GM13976 (cell line): ENCODE measurements around the gene CDH12.

Experiments
- DNase-seq: peaks from one replicate; pipeline ENCODE4 v3.0.0; 2012; ENCODE audit warnings: low spot score
- in situ Hi-C: fragments of 300-500 bp; cut with MboI; formaldehyde crosslinking; loops from one replicate; pipeline ENCODE4 v1.12.0; 2022; ENCODE audit warnings: low sequenced_read_pairs, mixed read lengths, inconsistent platforms; ENCODE audit not compliant: unreplicated experiment
- TF ChIP-seq, protein P1 (sequence below): IDR thresholded peaks from 2 replicates; pipeline ENCODE4 v1.5.1; 2012; ENCODE audit warnings: borderline replicate concordance, mild to moderate bottlenecking; ENCODE audit not compliant: insufficient read depth; ENCODE audit errors: extremely low read depth, missing control alignments, control extremely low read depth

CDH12 gene

DNA sequence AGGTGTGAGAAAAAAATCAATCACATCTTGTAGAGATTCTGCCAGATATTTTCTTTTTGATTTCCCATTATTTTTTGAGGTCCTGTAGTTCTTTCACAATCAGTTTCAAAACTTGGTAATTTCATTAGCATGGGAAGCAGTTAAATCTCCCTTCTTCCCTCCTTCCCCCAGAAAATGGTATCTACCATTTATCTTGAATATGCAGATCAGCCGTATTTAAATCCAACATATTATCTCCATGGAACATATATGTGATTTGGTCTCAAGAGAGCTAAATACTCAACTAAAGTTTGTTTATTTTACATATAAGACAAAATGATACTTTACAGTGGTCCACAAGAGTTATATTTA, 1034.8 kb downstream of the CDH12 start:
- in situ Hi-C loops, result no loop called here

DNA sequence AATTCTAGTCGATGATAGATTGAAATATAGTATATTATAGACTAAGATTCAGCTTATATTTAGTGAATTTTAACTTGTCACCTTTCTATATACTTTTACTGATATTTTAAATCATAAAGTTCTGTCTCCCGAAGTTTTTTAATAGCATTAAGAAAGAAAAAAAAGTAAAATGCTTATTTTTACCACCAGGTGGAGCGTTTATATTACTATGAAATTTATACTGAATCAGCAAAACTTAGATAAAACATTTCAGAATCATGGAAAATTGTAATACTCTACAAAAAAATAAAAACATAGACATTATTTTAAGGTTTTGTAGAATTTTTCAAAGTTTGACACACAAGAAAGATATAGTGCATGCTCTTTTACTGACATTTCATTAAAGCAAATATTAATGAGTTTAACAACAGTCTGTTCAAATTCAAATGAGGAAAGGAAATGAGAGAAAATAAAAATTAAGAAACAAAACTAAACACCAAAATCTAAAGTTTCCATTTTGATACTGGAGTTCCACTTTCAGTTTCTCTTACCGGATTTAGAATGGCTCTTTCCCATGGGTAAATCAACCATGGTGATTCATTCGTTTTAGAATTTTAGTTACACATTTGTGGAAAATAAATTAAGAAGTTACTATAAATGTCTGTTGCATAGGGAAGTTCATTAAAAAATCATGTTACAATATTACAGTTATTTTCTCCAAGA, 1035.3 kb downstream of the CDH12 start:
- DNase-seq, result no peak
- TF ChIP-seq, protein P1, sequence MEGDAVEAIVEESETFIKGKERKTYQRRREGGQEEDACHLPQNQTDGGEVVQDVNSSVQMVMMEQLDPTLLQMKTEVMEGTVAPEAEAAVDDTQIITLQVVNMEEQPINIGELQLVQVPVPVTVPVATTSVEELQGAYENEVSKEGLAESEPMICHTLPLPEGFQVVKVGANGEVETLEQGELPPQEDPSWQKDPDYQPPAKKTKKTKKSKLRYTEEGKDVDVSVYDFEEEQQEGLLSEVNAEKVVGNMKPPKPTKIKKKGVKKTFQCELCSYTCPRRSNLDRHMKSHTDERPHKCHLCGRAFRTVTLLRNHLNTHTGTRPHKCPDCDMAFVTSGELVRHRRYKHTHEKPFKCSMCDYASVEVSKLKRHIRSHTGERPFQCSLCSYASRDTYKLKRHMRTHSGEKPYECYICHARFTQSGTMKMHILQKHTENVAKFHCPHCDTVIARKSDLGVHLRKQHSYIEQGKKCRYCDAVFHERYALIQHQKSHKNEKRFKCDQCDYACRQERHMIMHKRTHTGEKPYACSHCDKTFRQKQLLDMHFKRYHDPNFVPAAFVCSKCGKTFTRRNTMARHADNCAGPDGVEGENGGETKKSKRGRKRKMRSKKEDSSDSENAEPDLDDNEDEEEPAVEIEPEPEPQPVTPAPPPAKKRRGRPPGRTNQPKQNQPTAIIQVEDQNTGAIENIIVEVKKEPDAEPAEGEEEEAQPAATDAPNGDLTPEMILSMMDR, result no peak
- in situ Hi-C loops, result no loop called here

More for the DNA sequence above, 1034.8 kb downstream of the CDH12 start:
- DNase-seq, result no peak
- TF ChIP-seq, protein P1, result no peak

DNA sequence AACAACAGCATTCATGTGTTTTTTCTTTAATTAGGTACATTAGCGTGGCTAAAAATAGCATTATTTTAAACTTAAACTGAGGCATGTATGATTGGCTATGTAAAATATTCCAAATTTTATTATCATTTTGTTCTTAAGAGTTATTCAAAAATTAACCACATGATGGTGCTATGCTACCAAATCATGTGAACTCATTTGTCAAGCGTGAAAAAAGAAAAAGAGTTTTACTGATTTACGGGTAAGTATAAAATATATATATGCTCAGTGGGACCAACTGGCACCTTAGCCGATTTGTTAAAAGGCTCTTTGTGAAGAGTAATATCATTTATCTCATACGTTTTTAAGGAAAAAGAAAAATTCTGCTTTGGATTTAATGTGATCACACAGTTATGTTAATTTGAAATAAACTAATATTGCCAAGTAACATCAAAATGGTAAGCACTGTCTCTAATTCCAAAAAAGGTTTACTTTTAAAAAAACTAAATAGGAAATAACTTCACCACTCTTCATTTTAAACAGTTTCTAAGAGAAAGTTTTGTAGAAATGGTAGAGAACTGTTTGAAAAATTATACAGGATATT, 1042.3 kb downstream of the CDH12 start:
- TF ChIP-seq, protein P1, result peak; percentile 38
- no peak for DNase-seq
- in situ Hi-C loops, result no loop called here

DNA sequence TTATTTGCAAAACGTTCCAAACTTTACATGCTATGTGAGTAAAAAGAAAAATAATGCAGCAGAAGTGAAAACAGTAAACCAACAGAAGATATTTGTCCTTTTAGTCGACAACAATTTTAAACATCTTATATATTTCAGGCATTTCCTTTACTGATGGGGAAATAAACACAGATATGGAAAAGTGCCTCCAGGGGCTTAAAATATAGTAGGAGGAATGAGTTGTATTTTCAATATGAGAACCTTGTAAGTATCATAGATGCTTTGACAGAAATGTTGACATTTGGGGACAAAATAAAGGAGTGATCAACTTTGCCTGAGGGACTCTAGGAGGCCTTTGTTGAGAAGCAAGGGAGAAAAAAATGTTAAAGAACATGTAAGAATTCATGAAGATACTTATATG, 1043.5 kb downstream of the CDH12 start:
- DNase-seq, result no peak
- in situ Hi-C loops, result no loop called here
- TF ChIP-seq, protein P1, result no peak

- TF ChIP-seq, protein P1, result no peak
- DNase-seq, result no peak
- in situ Hi-C loops, result no loop called here
Observed at GRCh38 chr5:21807953-21808352, 1045.2 kb downstream of the CDH12 start.

- in situ Hi-C loops, result no loop called here
- TF ChIP-seq, protein P1, result no peak
- DNase-seq, result no peak
Observed at GRCh38 chr5:21806943-21807342, 1046.2 kb downstream of the CDH12 start.

DNA sequence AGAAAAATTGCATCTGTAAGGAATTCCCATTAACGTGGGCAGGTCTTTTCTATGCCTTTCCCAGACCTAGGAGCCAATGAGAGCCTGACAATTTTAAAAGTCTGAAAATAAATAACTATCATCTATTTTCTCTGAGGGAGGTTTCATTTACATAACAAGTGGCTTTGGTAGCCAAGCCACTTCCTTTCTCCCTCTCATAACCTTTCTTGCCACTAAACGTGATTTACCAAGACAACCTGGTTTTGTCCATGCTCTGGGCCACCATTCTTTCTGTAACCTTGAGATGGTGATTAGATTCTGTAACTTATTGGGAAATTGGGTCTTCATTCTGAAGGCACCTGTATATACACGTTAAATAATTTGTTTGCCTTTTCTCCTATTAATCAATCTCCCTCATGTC, 1046.9 kb downstream of the CDH12 start:
- TF ChIP-seq, protein P1, result no peak
- DNase-seq, result no peak
- in situ Hi-C loops, result no loop called here
